Middle frontal gyrus (tissue), 1 donor: ENCODE measurements around the gene MUC5AC.
"Not testable (repeated sequence)": the region's sequence is repeated elsewhere in the genome, so short reads cannot be mapped to it uniquely, and the experiment has no call there.

ENCODE experiments used
- DNase-seq: peaks from one replicate; pipeline ENCODE4 v3.0.0-alpha.2; 2015; ENCODE audit warnings: low spot score; ENCODE audit errors: extremely low spot score

Gene MUC5AC

GRCh38 chr11:1206391-1207271 is 48.9 kb downstream of the MUC5AC start:
- no peak for DNase-seq

- no peak for DNase-seq
Observed at GRCh38 chr11:1207401-1208143, 49.8 kb downstream of the MUC5AC start.

GRCh38 chr11:1208144-1208393 is 50.3 kb downstream of the MUC5AC start:
- DNase-seq, result no peak

GRCh38 chr11:1208394-1209261 is 50.9 kb downstream of the MUC5AC start:
- DNase-seq, result no peak

GRCh38 chr11:1209371-1210057 is 51.8 kb downstream of the MUC5AC start:
- DNase-seq, result no peak

- DNase-seq, result no peak
Observed at GRCh38 chr11:1211838-1212237, 54.1 kb downstream of the MUC5AC start.

GRCh38 chr11:1215826-1216225 is 58.1 kb downstream of the MUC5AC start:
- DNase-seq, result not testable (repeated sequence)

GRCh38 chr11:1217151-1217550 is 59.4 kb downstream of the MUC5AC start:
- no peak for DNase-seq

GRCh38 chr11:1218256-1218787 is 60.6 kb downstream of the MUC5AC start:
- DNase-seq, result no peak

GRCh38 chr11:1218788-1219445 is 61.2 kb downstream of the MUC5AC start:
- no peak for DNase-seq

- no peak for DNase-seq
Observed at GRCh38 chr11:1219446-1219833, 61.7 kb downstream of the MUC5AC start.

- DNase-seq, result no peak
Observed at GRCh38 chr11:1219834-1220815, 62.4 kb downstream of the MUC5AC start.

GRCh38 chr11:1220941-1221721 is 63.4 kb downstream of the MUC5AC start:
- DNase-seq, result no peak

GRCh38 chr11:1221848-1222311 is 64.1 kb downstream of the MUC5AC start:
- no peak for DNase-seq

GRCh38 chr11:1222491-1223345 is 65.0 kb downstream of the MUC5AC start, which contains the start of gene MUC5B:
Gene MUC5B (plus strand): TSS chr11:1223066. CDS start chr11:1223124, 58 bp downstream.
- DNase-seq, result no peak

GRCh38 chr11:1223346-1224110 is 65.8 kb downstream of the MUC5AC start:
- DNase-seq, result no peak

GRCh38 chr11:1224111-1224490 is 66.3 kb downstream of the MUC5AC start:
- no peak for DNase-seq
